CD4-positive, alpha-beta T cell treated with Interleukin-15 for 4 hours (primary cell): ENCODE results near the gene HS6ST2.

Experiments used
- DNase-seq: peaks from one replicate; pipeline ENCODE4 v3.0.0-alpha.2; 2020; ENCODE audit warnings: low spot score

HS6ST2 gene

DNA sequence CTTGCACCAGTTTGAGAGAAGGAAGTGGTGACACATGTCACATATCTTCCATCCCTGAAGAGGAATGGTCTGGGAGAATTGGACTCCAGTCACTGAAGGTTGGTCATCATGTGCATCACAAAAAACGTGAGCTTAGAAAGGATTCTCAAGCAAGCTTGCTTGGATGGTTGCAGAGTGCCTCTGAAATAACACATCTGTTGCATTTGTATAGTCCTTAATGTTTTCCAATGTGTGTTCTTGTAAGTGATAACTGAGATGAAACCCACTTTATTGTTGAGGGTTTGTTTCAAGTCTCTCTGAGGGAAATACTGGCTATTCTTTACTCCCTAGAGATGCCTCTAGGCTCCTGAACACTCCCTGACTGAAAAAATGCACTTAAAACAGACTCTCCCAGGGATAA is 285.1 kb downstream of the HS6ST2 start:
- no peak for DNase-seq

DNA sequence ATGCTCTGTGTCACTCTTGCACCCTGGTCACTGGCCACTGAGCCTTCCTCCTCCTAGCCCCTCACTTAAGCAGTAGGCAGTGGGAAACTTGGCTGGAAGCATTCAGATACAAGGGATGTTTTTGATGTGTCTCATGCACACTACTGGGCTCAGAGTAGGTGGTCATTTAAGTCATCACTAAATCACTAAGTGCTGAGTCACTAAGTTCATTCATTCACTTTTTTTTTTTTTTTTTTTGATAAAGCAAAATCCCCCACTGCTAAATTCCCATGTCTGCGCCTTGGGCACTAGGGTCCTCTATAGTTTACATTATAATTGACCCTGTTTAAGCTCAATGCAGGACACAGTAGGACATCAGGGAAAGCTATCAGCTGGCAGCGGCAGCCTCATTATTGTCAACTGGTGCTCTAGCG is 287.2 kb downstream of the HS6ST2 start:
- DNase-seq: no peak

DNA sequence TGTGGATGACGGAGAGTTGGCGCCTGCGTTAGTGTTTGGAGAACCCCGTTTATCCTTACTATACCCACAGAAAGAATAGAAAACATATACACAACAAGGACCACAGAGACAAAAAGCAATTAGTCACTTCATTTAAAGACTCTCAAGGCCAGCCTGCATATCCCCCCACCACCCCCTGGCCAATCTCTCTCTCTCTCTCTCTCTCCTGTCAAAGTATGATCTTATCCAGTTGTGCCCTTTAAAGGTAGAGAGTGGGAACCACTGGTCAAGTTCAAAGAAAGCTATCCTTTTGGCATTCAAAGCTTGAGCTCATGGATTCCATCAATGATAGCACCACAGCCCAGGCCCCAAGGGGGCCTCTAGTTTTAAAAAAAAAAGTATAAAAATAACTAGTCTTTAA is 289.3 kb downstream of the HS6ST2 start:
- DNase-seq: no peak

DNA sequence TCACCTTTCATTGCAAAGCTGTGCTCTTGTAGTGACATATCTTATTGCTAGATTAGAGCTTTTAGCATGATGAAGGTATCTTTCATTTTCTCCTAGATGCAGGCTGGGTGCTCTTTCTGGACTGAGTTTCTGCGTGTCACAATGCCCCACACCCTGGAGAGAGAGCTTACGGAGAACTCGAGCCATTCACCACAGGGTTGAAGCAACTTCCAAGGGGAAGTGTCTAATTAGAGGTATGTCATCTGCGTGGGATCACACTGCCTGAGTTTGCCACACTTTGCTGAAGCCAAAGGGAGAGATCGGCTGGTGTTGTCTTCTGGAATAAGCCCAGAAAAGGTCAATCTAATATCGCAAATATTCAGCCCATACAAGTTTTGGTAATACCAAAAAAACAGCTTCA is 290.3 kb downstream of the HS6ST2 start:
- no peak for DNase-seq

DNA sequence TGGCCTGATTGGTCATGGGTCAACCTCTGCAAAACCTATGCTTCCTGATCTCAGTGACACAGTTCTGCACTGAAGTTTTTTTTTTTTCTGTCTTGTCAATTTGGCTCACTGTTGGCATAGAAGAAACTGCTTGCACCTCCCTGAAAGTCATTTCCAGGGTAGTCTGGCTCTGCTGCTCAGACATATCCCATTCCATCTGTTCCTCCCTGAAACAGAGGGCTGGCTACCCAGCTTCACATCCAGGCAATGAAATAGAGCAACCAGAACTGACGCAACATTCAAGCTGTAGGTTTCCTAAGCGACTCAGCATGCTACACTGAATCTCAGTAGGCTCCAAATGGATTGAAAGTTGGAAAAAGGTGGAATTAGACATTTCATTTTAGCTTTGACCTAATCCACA is 292.8 kb downstream of the HS6ST2 start:
- no peak for DNase-seq

DNA sequence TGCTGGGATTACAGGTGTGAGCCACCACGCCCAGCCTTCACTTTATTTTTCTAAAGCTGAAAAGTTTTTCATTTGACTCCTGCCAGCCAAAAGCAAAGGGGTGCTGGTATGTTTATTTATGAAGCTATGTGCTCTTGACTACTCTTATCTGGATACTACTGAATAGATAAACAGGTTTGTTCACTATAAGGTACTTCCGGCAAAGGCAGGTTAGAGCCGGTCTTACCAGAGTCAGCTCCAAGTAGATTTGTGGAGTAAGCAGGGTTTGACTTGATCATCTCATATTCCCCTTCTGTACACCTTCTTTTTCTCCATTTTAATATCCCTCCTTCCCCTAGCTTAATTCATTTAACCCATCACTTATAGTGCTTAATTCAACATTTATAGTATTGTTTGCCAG is 294.2 kb downstream of the HS6ST2 start:
- no peak for DNase-seq

DNA sequence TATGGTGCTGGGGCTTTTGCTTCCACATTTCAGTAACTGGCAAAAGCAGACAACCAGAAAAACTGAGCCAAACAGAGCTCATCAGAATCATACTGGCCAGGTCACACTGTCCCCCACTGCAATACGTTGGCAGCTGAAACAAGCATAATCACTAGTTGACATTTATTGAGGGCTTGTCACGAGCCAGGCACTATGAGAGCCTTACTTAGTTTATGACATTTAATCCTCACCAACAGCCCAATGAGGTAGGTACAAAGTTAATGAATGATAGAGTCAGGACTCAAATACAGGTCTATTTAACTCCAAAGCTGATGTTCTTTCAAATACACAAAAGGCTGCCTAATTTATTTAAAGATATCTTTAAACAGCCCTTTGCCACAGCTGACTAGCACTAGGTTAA is 295.6 kb downstream of the HS6ST2 start:
- no peak for DNase-seq

DNA sequence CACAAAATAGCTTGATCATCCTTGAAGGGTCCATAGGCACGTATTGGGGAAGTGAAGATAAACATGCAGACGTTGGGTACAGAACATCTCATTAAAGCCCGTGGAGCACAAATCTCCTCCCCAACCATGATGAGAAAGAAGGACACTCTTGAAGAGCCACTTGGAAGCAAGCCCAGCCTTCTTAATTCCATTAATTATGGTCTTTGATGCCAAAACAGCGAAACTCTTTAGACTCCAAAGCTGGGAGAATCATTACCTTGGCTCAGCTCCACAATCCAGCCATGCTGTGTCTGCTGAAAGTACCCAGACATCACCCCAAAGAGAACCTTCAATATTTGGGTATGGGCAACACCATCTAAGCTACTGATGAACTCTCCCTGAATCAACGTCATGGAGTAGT is 300.6 kb downstream of the HS6ST2 start:
- no peak for DNase-seq

DNA sequence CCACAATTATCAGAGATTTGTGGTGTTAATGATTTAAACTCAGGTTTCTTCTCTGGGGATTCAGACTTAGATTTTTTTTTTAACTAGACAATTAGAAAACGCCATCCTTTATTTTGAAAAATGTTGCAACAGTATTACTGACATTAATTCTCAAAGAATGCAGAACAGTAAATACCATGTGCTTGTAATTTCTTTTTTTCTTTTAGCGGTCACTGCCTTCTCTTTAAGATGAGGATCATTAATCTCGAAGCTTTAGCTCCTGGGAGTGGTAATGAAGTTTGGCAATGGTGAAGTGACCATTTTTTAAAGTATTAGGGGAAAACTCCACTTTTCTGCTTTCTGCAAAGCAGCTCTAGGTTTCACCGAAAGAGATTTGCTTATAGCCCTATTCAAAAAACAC is 305.6 kb downstream of the HS6ST2 start:
- DNase-seq: no peak

DNA sequence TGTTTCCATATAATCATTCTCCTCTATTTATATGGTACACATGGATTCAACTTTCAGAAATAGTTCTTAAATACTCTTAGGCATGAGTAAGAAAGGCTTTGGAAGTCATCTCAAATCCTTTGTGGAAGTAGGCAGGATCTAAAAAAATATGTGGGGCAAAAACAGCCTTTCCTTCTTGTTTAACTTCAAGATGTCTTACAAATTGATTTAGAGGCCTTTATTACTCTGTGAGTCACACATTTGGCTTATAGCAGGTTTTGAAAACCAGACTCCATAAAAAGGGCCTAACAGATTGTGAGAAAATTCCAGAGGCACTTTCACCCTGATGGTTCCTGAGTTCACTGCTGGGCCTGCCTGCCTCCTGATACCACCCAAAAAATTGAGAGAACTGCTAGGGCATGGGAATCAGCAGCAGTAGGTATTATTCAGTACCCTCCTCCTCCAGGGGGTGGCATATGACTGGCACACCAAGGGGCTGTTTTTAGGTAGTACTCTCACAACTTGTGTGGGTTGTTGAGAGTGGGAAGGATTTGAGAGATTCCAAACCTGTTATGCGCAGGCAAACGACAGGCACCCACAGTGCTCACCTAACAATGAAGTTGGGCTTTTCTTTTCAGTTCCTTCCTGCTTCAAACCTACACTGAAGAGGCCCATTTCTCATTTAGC is 306.9 kb downstream of the HS6ST2 start:
- DNase-seq: no peak

DNA sequence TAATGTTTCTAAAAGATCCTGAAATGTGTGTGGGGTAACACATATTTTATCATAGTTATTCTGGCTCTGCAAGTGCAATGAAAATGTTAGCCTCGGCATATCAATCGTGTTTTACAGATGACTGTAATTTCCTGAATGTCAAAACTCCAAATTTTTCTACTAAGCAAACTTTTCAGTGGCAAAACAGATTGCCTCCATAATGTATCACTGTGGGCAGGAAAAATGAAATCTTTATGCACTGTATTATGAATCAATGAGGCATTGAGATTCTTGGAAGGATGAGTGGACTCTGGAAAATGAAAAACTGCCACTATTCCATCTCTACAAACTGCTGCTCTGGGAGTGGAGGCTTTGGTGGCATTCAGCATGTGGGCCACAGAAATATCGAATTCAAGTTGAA is 309.5 kb downstream of the HS6ST2 start:
- DNase-seq: no peak

DNA sequence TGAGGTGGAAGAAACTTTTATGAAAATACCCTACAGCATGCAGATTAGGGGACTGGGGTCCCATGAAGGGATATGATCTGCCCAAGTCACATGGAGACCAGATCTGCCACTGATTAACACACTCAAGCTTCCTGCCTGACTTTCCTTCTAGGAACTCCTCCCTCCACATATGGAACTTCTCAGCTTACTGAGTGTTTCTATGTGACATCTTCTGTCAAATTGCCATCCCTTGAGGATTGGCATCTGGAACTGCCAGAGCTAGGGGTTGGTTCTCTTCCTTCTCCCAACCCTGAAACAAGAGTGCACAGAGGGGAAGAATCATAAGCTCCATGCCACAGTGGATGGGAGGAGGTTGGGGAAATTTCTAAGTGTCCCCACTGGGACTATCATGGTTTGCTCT is 319.0 kb downstream of the HS6ST2 start:
- no peak for DNase-seq

DNA sequence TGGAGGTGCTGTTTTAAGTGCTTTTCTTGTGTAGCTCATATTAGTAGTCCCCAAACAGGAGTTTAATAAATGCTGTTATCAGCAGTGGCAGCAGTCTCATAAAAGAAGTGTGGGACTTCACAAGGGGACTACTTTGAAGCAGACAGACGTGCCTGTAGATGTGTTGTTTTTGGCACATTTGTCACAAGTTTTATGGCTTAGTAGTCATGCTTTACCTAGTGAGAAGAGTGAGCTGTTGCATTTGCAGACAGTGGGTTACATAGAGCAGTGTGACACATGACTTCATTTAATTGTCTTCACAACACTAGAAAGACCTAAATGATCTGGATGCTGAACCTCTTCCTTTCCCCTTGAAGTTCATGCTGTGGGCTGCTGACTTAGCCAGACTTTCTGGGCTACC is 320.1 kb downstream of the HS6ST2 start:
- no peak for DNase-seq

DNA sequence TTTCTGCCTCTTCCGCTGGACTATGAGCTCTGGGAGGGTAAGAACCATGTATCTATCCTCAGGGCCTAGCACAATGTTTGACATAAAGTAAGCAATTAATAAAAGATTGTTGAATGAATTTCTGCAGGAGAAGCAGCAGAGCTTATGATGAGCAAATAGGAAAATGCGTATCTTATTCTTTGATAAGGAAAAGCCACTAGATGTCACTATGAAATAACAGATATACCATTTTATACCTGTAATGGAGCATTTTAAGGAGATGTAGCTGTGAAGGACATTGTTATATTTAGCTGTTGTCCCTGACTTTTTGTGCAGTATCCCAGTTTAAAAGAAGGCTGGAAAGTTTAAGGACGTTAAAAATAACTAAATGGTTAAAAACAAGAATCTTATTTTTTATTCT is 322.3 kb downstream of the HS6ST2 start:
- no peak for DNase-seq

DNA sequence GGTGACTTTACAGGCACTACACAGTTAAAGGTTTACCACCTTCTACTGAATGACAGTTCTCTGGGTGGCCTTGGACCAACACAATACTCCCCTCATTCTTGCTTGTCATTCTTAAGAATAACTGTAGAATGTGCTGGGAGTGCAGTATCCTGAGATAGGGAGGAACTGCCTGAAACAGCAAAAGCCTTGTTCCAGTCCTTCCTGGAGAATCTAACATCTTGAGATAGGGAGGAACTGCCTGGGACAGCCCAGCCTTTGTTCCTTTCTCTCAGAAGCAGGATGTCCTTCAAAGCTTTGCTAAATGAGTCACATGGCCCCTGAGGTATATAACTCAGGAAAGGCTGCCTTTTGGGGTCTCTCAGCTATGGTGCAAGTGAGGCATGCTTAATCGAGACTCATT is 323.9 kb downstream of the HS6ST2 start:
- no peak for DNase-seq

DNA sequence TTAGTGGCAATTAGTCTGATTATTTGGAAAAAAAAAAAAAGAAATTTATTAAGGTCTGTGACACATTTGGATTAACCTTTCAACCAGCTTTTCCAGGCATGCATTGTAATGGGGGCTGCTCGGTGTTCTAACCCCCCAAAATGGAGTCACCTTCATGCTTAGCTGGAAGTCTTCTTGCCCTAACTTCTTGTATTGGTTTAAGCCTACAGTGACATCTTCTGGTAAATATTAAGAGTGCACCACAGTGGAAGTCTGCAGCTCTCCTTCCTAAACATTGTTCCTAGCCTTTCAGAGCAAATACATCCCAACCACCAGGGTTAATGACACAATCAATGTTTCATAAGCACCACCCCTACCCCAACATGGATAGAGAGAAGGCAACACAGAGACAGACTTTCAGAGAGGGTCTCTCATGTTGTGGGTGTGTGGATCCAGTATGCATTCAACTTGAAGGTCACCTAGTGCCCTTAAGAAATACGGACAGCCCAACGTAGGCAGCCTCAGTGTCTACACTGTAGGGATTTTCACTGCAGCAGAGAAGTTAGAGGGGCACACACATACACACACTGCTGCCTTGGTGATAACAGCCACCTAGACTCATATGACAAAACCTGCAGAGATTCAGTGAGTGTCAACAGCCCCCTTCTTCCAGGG is 326.7 kb downstream of the HS6ST2 start:
- peak; percentile 28 for DNase-seq

DNA sequence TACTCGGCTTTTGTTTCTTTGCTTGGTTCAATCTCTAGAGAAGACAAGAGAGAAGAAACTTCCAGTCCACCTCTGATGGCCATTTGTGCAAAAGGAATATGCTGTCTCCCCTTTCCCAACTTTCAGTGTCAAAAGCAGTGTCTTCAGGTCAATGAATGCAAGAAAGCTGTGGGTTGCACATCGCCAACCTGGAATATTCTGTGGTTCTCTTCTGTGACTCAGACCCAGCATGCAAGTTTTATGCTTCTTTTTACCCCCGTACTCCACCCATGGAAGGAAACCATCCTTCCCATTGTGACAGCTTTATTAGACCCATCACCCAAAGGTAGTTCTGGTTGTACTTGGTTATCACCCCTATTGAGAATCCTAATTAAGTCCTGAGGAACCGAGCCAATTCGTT is 334.0 kb downstream of the HS6ST2 start:
- DNase-seq: no peak

DNA sequence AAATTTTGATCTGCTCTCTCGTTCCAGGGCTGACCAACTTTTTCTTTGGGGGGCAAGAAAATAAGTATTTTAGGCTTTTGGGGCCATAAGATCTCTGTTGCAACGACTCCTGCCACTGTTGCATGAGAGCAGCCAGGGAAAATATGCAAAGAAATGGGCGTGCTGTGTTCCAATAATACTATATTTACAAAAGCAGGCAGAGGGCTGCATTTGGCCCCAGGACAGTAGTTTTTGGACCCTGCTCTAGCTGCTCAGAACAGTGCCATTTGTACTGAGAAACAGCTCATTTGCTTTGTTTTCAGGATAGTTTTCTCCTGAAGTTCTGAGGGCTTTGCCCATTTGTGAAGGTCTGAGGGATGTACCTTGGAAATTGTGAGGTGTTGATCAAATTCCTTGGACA is 334.5 kb downstream of the HS6ST2 start:
- no peak for DNase-seq

DNA sequence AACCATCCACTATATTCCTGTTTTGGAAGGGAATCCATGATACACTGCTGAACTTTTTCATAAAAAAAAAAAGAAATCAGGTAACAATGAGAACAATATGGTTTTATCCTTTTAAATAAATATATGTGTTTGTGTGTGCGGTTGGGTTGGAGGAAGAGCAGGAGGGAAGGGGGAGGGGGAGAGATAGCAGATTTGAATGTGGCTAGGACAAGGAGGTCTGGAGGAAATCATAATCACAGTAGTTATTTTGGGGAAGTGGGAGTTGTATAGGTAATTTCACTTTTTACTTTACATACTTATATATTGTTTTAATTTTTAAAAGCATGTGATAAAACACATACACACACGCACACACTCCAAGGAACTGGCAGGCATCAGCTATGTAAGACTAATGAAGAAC is 335.1 kb downstream of the HS6ST2 start:
- DNase-seq: no peak

DNA sequence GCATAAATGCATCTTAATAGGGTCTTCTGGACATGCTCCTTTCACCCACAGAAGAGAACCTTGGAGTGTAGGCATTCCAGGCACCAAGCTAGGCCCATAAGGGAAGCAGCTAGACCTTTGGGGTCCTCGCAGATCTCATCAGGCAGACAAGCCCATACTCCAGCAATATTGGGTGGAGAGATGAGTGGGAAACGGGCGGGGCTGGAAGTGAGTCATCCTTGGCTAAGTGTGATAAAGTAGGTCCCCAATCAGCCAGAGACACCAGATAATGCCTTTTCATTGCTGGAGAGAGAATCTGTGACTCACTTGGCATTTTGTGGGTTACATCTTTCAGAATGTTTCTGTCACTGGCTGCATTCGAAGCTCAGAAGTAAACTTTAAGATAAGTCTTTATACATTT is 336.3 kb downstream of the HS6ST2 start:
- DNase-seq: peak; percentile 0

DNA sequence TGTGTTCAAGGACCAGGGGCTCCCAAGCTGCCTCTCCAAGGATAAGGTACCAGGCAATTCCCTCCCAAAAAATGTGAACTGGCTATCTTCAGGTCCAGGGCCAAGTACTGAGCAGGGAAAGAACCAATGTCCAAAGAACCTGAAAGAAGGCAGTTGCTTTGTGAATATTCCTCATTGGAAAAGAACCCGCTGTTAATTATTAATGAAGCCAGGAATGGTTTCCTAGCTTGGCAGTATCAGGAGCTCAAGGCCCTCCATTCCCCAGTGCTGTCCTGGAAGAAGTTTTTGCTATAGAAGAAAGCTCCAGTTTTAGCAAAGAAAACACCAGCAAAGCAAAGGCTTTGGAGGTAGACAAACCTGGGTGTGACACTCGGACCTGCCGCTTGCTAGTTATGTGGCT is 339.6 kb downstream of the HS6ST2 start:
- no peak for DNase-seq

DNA sequence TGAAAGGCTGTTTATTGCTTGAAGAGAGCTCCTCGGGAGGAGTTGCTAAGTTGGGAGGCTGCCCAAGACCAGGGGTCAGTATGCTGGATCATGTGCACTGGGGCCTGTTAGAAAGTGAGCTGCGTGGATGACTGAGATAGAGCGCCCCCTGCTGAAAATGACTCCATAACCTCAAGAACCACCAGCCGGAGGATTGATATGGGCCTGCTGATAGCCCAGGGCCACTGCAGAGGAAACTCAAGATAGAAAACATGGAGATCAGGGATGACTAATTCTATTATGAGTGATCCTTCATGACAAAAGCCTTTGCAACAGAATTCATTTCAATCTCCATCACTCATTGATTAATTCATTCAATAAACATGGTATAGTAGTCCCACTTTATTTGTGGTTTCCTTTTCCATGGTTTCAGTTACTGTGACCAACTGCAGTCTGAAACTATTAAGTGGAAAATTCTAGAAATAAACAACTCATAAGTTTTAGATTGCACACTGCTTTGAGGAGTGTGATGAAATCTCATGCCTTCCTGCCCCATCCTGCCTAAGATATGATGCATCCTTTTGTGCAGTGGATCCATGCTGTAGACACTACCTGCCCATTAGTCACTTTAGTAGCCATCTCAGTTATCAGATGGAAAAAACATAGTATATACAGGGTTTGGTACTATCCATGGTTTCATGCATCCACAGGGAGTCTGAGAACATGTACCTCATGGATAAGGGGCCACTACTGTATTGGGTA is 342.9 kb downstream of the HS6ST2 start:
- peak; percentile 34 for DNase-seq

DNA sequence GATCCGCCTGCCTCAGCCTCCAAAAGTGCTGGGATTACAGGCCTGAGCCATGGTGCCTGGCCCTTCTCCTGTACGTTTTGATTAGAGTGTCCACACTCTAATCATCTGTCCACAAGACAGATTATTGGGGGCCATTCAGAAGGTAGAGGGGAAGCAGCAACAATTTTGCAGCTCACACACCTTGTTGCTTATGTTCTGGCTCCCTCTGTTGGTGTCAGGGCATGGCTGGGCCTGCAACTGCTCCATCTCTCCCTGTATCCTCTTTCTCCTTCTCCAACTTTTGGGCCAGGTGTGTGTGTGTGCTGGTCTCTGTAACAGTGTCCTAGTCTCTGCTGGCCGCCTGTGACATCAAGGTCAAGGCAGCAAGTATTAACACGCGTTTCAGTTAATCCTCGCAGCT is 344.1 kb downstream of the HS6ST2 start:
- DNase-seq: no peak

DNA sequence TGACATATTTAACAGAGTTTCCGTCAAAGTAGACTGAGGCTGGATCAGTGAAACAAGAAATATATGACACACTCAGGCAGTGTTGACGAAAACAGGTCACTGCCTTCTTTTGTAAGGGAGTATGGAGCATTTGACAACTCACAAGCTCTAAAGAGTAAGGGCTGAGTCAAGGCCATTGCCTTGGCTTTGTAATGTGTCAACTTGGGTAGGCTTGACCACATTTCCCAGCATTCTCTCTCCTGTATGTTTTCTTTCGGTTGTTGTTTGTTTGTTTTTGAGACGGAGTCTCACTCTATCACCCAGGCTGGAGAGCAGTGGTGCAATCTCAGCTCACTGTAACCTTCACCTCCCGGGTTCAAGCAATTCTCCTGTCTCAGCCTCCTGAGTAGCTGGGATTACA is 344.6 kb downstream of the HS6ST2 start:
- DNase-seq: no peak
